CD14-positive monocyte (primary cell): Measurements from ENCODE around the gene PTPN14. TPM values are rescaled to one million over a fixed set of nuclear protein-coding genes. Genes with fewer than 3 reads are reported as not detected.

Source experiments
- DNase-seq, 3 donors: peaks; one replicate each; pipeline ENCODE4 v3.0.0-alpha.2; 2011 to 2022
- H2AFZ ChIP-seq: 2 replicates; pipeline ENCODE4 v1.6.0; 2012; ENCODE audit warnings: mild to moderate bottlenecking, low read depth, low read length, inconsistent platforms; ENCODE audit not compliant: insufficient read depth, poor library complexity, severe bottlenecking
- H3K27ac ChIP-seq, 2 donors: 1 replicate in 1 of 2; 2 replicates in 1 of 2; pipeline ENCODE4 v1.5.1; 2012 to 2013; ENCODE audit warnings: low read length in 2 of 2, control low read depth in 1 of 2, inconsistent platforms in 1 of 2, low read depth in 1 of 2, mild to moderate bottlenecking in 1 of 2
- H3K27me3 ChIP-seq, 2 donors: one replicate each; pipeline versions ENCODE4 v1.6.0 to v1.6.1; 2011 to 2013; ENCODE audit warnings: low read length in 2 of 2; ENCODE audit not compliant: control insufficient read depth in 2 of 2, insufficient read depth in 2 of 2
- H3K36me3 ChIP-seq, 2 donors: replicated peaks in 1 of 2; 1 replicate in 1 of 2; 2 replicates in 1 of 2; pipeline versions ENCODE4 v1.5.1 to v1.6.1; 2012 to 2013; ENCODE audit warnings: low read length in 2 of 2, control low read depth in 1 of 2, inconsistent platforms in 1 of 2, mild to moderate bottlenecking in 1 of 2; ENCODE audit not compliant: insufficient read depth in 2 of 2, control insufficient read depth in 1 of 2
- H3K4me1 ChIP-seq, 2 donors: 1 replicate in 1 of 2; 2 replicates in 1 of 2; pipeline versions ENCODE4 v1.5.1 to v1.6.1; 2012 to 2013; ENCODE audit warnings: low read length in 2 of 2, control low read depth in 1 of 2, inconsistent platforms in 1 of 2, mild to moderate bottlenecking in 1 of 2, moderate library complexity in 1 of 2; ENCODE audit not compliant: insufficient read depth in 2 of 2, control insufficient read depth in 1 of 2
- H3K4me2 ChIP-seq: replicated peaks from 2 replicates; pipeline ENCODE3; 2012; ENCODE audit warnings: low read length, moderate library complexity, mild to moderate bottlenecking; ENCODE audit not compliant: poor library complexity, severe bottlenecking; ENCODE audit errors: extremely low read depth
- H3K4me3 ChIP-seq, 3 experiments: fragments of 200-600 bp in 1 of 3; sonication (generic) in 1 of 3; replicated peaks in 1 of 3; 1 replicate in 2 of 3; 2 replicates in 1 of 3; pipeline ENCODE4 v1.5.1; 2011 to 2013; ENCODE audit warnings: low read length in 3 of 3, mild to moderate bottlenecking in 3 of 3, control low read depth in 2 of 3, low read depth in 2 of 3, inconsistent platforms in 1 of 3, moderate library complexity in 1 of 3
- H3K79me2 ChIP-seq: 2 replicates; pipeline ENCODE4 v1.6.0; 2012; ENCODE audit warnings: mild to moderate bottlenecking, control low read depth, inconsistent platforms, low read length, moderate library complexity; ENCODE audit not compliant: insufficient read depth
- H3K9ac ChIP-seq: 2 replicates; pipeline ENCODE4 v1.6.0; 2017; ENCODE audit warnings: low read length, mild to moderate bottlenecking; ENCODE audit not compliant: insufficient read depth, poor library complexity, severe bottlenecking
- H3K9me3 ChIP-seq, 2 donors: replicated peaks in 1 of 2; 1 replicate in 1 of 2; 2 replicates in 1 of 2; pipeline versions ENCODE4 v1.5.1 to v1.6.1; 2012 to 2013; ENCODE audit warnings: low read length in 2 of 2, control low read depth in 1 of 2; ENCODE audit not compliant: control insufficient read depth in 1 of 2, insufficient read depth in 1 of 2
- H4K20me1 ChIP-seq: 2 replicates; pipeline ENCODE4 v1.6.0; 2012; ENCODE audit warnings: mild to moderate bottlenecking, low read length, control low read depth, moderate library complexity; ENCODE audit not compliant: insufficient read depth
- H3K27ac Mint-ChIP-seq, 7 donors: one replicate each; pipeline ENCODE4 v1.8.0; 2020; ENCODE audit warnings: mild to moderate bottlenecking in 7 of 7, mixed read lengths in 7 of 7, moderate library complexity in 6 of 7, inconsistent platforms in 2 of 7
- H3K27me3 Mint-ChIP-seq, 3 donors: one replicate each; pipeline ENCODE4 v1.8.0; 2021 to 2022; ENCODE audit warnings: low read depth in 3 of 3, mild to moderate bottlenecking in 3 of 3, mixed read lengths in 3 of 3, moderate library complexity in 3 of 3, inconsistent platforms in 1 of 3
- H3K36me3 Mint-ChIP-seq, 2 donors: one replicate each; pipeline ENCODE4 v1.8.0; 2020; ENCODE audit warnings: mixed read lengths in 2 of 2, inconsistent platforms in 1 of 2, mild to moderate bottlenecking in 1 of 2
- H3K4me1 Mint-ChIP-seq: one replicate; pipeline ENCODE4 v1.8.0; 2020; ENCODE audit warnings: mild to moderate bottlenecking, mixed read lengths
- H3K4me3 Mint-ChIP-seq, 2 donors: one replicate each; pipeline ENCODE4 v1.8.0; 2020; ENCODE audit warnings: mild to moderate bottlenecking in 2 of 2, mixed read lengths in 2 of 2, moderate library complexity in 1 of 2
- H3K9me3 Mint-ChIP-seq, 7 donors: one replicate each; pipeline ENCODE4 v1.8.0; 2020 to 2022; ENCODE audit warnings: mixed read lengths in 7 of 7, mild to moderate bottlenecking in 6 of 7, moderate library complexity in 6 of 7, inconsistent platforms in 2 of 7
- CTCF ChIP-seq: fragments of 200-600 bp; IDR thresholded peaks from one replicate; pipeline ENCODE4 v1.8.0; 2022; ENCODE audit warnings: antibody characterized with exemption, mild to moderate bottlenecking
- WGBS: methylation state at CpG from one replicate; pipeline ENCODE4 v1.1.5; 2013; ENCODE audit warnings: missing lambda C conversion rate; ENCODE audit not compliant: insufficient coverage; 5-methylcytosine and 5-hydroxymethylcytosine counted together
- intact Hi-C, 2 donors: fragments of 100-400 bp; cut with micrococcal nuclease; formaldehyde crosslinking; loops; one replicate each; pipeline versions ENCODE4 v1.15.0 to v1.15.1; 2023
- polyA plus RNA-seq, 3 donors: library from polyadenylated mRNA; depleted of rRNA in 1 of 3; unstranded in 2 of 3; stranded (reverse) in 1 of 3; fragments of 300-500 nt in 2 of 3; fragments of >200 nt in 1 of 3; fragmentation: Illumina TruSeq in 2 of 3; gene quantifications; 1 replicate in 2 of 3; 2 replicates in 1 of 3; pipeline ENCODE4 v1.2.3, GENCODE V29; 2012 to 2021

PTPN14 gene
- polyA plus RNA-seq, 3 donors = 0.01 TPM; not detected in 1

- no peaks in the 10 kb centered on the region for H3K4me1 ChIP-seq
- intact Hi-C loops = no loop called here
- H3K36me3 ChIP-seq = no peaks in the 10 kb centered on the region
- H3K36me3 Mint-ChIP-seq = no peaks in the 10 kb centered on the region
- H3K4me2 ChIP-seq = no peak overlapping the region
- H3K27ac ChIP-seq = no peak overlapping the region
- H3K9me3 ChIP-seq = peaks cover 0 to 3% of the 10 kb centered on the region in 2 donors
- H3K9ac ChIP-seq = no peak overlapping the region
- peaks cover 4 to 8% (median 7%) of the 10 kb centered on the region in 3 donors for H3K27me3 Mint-ChIP-seq
- no peak overlapping the region for H3K27ac Mint-ChIP-seq
- TF ChIP-seq CTCF = no peak
- no peak for DNase-seq
- H3K4me3 Mint-ChIP-seq = no peak overlapping the region
- H3K27me3 ChIP-seq = no peaks in the 10 kb centered on the region
- no peaks in the 10 kb centered on the region for H4K20me1 ChIP-seq
- H3K4me3 ChIP-seq = no peak overlapping the region
- H3K79me2 ChIP-seq = no peaks in the 10 kb centered on the region
- H3K4me1 Mint-ChIP-seq = no peaks in the 10 kb centered on the region
- WGBS = 94% methylated on average over 8 of the region's 9 CpGs
- no peak overlapping the region for H2AFZ ChIP-seq
- H3K9me3 Mint-ChIP-seq = peaks cover 3 to 15% (median 4%) of the 10 kb centered on the region in 7 donors
Observed at GRCh38 chr1:214532070-214532469, 19.3 kb downstream of the PTPN14 start.

DNA sequence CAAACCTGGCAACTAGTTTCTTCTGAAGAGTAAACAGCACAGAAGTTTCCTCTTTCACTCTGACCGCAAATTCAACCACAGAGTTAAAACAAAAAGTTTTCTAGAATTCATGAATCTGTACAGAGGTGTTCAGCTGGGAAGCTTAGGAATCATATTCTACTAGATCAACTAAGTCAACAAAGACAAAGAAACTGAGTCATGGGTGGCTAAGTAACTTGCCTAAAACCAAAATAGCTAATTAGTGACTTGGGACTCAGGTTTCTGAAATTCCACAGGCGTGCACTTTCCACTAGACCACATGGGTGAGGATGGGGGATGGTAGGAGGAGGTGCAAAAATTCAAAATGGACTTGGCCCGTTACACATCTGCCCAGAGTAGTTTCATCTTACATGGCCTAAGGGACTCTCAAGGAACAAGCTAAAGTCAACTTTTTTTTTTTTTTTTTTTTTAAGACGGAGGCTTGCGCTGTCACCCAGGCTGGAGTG lies 25.8 kb downstream of the PTPN14 start:
- DNase-seq = no peak
- peaks cover 0 to 16% (median 7%) of the 10 kb centered on the region in 3 donors for H3K27me3 Mint-ChIP-seq
- no peaks in the 10 kb centered on the region for H3K27me3 ChIP-seq
- TF ChIP-seq CTCF = no peak
- no peak overlapping the region for H3K4me3 ChIP-seq
- no peak overlapping the region for H3K4me2 ChIP-seq
- H3K4me1 Mint-ChIP-seq = peaks cover 16% of the 10 kb centered on the region
- intact Hi-C loops = no loop called here
- peaks cover 10 to 15% of the 10 kb centered on the region in 2 donors for H3K4me1 ChIP-seq
- no peaks in the 10 kb centered on the region for H3K36me3 ChIP-seq
- no peak overlapping the region for H3K27ac Mint-ChIP-seq
- peaks cover 0 to 3% (median 0%) of the 10 kb centered on the region in 7 donors for H3K9me3 Mint-ChIP-seq
- H3K27ac ChIP-seq = no peak overlapping the region
- H4K20me1 ChIP-seq = no peaks in the 10 kb centered on the region
- WGBS = 38% methylated on average over 2 of the region's 5 CpGs
- no peak overlapping the region for H3K4me3 Mint-ChIP-seq
- no peak overlapping the region for H3K9ac ChIP-seq
- no peaks in the 10 kb centered on the region for H3K9me3 ChIP-seq
- no peaks in the 10 kb centered on the region for H3K79me2 ChIP-seq
- no peaks in the 10 kb centered on the region for H3K36me3 Mint-ChIP-seq
- no peak overlapping the region for H2AFZ ChIP-seq
